HL-60 (cell line): ENCODE measurements around the gene FAXC.

Experiments
- GABPA ChIP-seq: IDR thresholded peaks from 2 replicates; pipeline ENCODE4 v1.6.1; 2012; ENCODE audit warnings: low read depth
- TF ChIP-seq, protein P1 (sequence below): IDR thresholded peaks from one replicate; pipeline ENCODE4 v1.5.1; 2011; ENCODE audit warnings: low read length, control low read depth, inconsistent platforms; ENCODE audit not compliant: insufficient read depth

DNA sequence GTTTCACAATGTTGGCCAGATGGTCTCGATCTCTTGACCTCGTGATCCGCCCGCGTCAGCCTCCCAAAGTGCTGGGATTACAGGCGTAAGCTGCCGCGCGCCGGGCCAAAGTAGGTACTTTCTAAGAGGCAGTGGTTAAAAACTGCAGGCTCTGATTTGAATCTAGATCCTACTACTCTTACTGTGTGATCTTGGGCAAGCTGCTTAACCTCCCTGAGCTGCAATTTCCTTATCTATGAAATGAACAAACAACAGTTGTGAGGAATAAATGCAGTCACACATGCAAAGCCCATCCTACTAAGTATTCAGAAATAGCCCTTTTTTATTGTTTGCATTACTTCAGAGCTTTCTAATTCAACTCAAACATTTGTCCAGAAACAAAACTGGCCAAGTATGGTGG is 2.9 kb downstream of the FAXC start:
- TF ChIP-seq, protein P1, sequence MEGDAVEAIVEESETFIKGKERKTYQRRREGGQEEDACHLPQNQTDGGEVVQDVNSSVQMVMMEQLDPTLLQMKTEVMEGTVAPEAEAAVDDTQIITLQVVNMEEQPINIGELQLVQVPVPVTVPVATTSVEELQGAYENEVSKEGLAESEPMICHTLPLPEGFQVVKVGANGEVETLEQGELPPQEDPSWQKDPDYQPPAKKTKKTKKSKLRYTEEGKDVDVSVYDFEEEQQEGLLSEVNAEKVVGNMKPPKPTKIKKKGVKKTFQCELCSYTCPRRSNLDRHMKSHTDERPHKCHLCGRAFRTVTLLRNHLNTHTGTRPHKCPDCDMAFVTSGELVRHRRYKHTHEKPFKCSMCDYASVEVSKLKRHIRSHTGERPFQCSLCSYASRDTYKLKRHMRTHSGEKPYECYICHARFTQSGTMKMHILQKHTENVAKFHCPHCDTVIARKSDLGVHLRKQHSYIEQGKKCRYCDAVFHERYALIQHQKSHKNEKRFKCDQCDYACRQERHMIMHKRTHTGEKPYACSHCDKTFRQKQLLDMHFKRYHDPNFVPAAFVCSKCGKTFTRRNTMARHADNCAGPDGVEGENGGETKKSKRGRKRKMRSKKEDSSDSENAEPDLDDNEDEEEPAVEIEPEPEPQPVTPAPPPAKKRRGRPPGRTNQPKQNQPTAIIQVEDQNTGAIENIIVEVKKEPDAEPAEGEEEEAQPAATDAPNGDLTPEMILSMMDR: no peak
- TF ChIP-seq GABPA: no peak
